OCI-LY1 (cell line): ENCODE data around the gene GPX7.

Experiments used
- H2AFZ ChIP-seq: fragments of 200-600 bp; sonication (generic), shearing (Covaris generic); 2 replicates; pipeline ENCODE4 v1.6.0; 2014; ENCODE audit warnings: antibody characterized with exemption, mild to moderate bottlenecking, low read length
- H3F3A ChIP-seq: fragments of 200-600 bp; sonication (generic), shearing (Covaris generic); 2 replicates; pipeline ENCODE4 v1.6.0; 2014; ENCODE audit warnings: mild to moderate bottlenecking, antibody characterized with exemption, low read length, moderate library complexity; ENCODE audit not compliant: insufficient read depth
- H3K27ac ChIP-seq: fragments of 200-600 bp; sonication (generic); 2 replicates; pipeline ENCODE4 v1.5.1; 2014; ENCODE audit warnings: low read length, mixed run types, mild to moderate bottlenecking, low read depth; ENCODE audit not compliant: poor library complexity, severe bottlenecking
- H3K27me3 ChIP-seq: fragments of 200-600 bp; sonication (generic); 2 replicates; pipeline ENCODE4 v1.6.0; 2014; ENCODE audit warnings: antibody characterized with exemption, mild to moderate bottlenecking, low read length, moderate library complexity; ENCODE audit not compliant: insufficient read depth
- H3K36me3 ChIP-seq: fragments of 200-600 bp; sonication (generic); 2 replicates; pipeline ENCODE4 v1.6.1; 2014; ENCODE audit warnings: mild to moderate bottlenecking, antibody characterized with exemption, low read length, moderate library complexity, mixed read lengths; ENCODE audit not compliant: insufficient read depth
- H3K4me1 ChIP-seq: fragments of 200-600 bp; sonication (generic); 2 replicates; pipeline ENCODE4 v1.5.1; 2014; ENCODE audit warnings: mild to moderate bottlenecking, low read length, moderate library complexity; ENCODE audit not compliant: insufficient read depth, severe bottlenecking
- H3K4me2 ChIP-seq: fragments of 200-600 bp; sonication (generic), shearing (Covaris generic); 2 replicates; pipeline ENCODE4 v1.6.1; 2014; ENCODE audit warnings: low read length
- H3K4me3 ChIP-seq: fragments of 200-600 bp; sonication (generic); 2 replicates; pipeline ENCODE4 v1.5.1; 2014; ENCODE audit warnings: low read length, low read depth, mild to moderate bottlenecking, mixed read lengths; ENCODE audit not compliant: poor library complexity, severe bottlenecking
- H3K79me2 ChIP-seq: fragments of 200-600 bp; shearing (Covaris generic); 2 replicates; pipeline ENCODE4 v1.6.1; 2016; ENCODE audit warnings: mixed run types, low read length, mixed read lengths; ENCODE audit not compliant: insufficient read depth
- H3K9ac ChIP-seq: fragments of 200-600 bp; sonication (generic), shearing (Covaris generic); 2 replicates; pipeline ENCODE4 v1.6.1; 2014; ENCODE audit warnings: mild to moderate bottlenecking, low read length, mixed read lengths
- H3K9me2 ChIP-seq: fragments of 200-600 bp; sonication (generic), shearing (Covaris generic); 2 replicates; pipeline ENCODE4 v1.6.1; 2014; ENCODE audit warnings: low read depth, mild to moderate bottlenecking, low read length, mixed read lengths
- H3K9me3 ChIP-seq: fragments of 200-600 bp; shearing (Covaris generic); 2 replicates; pipeline ENCODE4 v1.6.1; 2014; ENCODE audit warnings: low read length, mixed read lengths
- H4K20me1 ChIP-seq: fragments of 200-600 bp; sonication (generic), shearing (Covaris generic); 2 replicates; pipeline ENCODE4 v1.6.0; 2016; ENCODE audit warnings: mild to moderate bottlenecking, low read length; ENCODE audit not compliant: insufficient read depth
- CTCF ChIP-seq: fragments of 200-600 bp; sonication (generic), shearing (Covaris generic); IDR thresholded peaks from 2 replicates; pipeline ENCODE4 v1.5.1; 2017; ENCODE audit warnings: mild to moderate bottlenecking, antibody characterized with exemption, low read length, moderate library complexity, mixed read lengths
- EZH2 ChIP-seq: fragments of 200-600 bp; sonication (generic), shearing (Covaris generic); IDR thresholded peaks from 2 replicates; pipeline ENCODE4 v1.8.0; 2017; ENCODE audit warnings: borderline replicate concordance, mixed run types, mild to moderate bottlenecking, antibody characterized with exemption, low read length, moderate library complexity, mixed read lengths

Gene GPX7

DNA sequence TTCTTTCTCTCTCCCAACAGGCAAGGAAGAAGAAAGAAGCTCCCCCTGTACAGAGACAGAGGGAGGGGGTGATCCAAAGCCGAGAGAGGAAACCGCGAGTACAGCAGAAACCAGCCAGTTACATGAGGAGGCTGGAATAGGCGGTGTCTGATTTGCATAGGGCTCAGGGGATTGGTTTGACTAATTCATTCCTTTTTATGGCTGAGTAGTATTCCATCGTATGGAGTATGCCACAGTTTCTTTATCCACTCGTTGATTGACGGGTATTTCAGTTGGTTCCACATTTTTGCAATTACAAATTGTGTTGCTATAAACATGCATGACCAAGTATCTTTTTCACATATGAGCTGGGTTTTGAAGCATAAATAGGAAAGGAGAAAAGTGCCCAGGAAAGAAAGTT is 3.4 kb upstream of the GPX7 start:
- H4K20me1 ChIP-seq = no peaks in the 10 kb centered on the region
- H3K27me3 ChIP-seq = no peaks in the 10 kb centered on the region
- H2AFZ ChIP-seq = no peak overlapping the region
- no peaks in the 10 kb centered on the region for H3K79me2 ChIP-seq
- H3K9ac ChIP-seq = no peak overlapping the region
- peaks cover 25% of the 10 kb centered on the region for H3K4me1 ChIP-seq
- H3F3A ChIP-seq = no peaks in the 10 kb centered on the region
- H3K4me2 ChIP-seq = no peak overlapping the region
- TF ChIP-seq CTCF (no peak), EZH2 (no peak)
- no peaks in the 10 kb centered on the region for H3K9me3 ChIP-seq
- H3K36me3 ChIP-seq = no peaks in the 10 kb centered on the region
- H3K4me3 ChIP-seq = no peak overlapping the region
- no peak overlapping the region for H3K27ac ChIP-seq
- H3K9me2 ChIP-seq = no peaks in the 10 kb centered on the region

- Histone ChIP-seq H3K9me2 (no peaks in the 10 kb centered on the region), H3K4me3 (no peak overlapping the region), H3K9ac (no peak overlapping the region), H3K9me3 (no peaks in the 10 kb centered on the region), H2AFZ (no peak overlapping the region), H3K4me2 (no peak overlapping the region), H3K79me2 (no peaks in the 10 kb centered on the region), H3K4me1 (peaks cover 27% of the 10 kb centered on the region), H3K36me3 (no peaks in the 10 kb centered on the region), H3K27me3 (no peaks in the 10 kb centered on the region), H3F3A (no peaks in the 10 kb centered on the region), H4K20me1 (no peaks in the 10 kb centered on the region), H3K27ac (no peak overlapping the region)
- TF ChIP-seq CTCF = no peak
- TF ChIP-seq EZH2 = no peak
These were observed 2.9 kb upstream of the GPX7 start for GRCh38 chr1:52599236-52599635.

GRCh38 chr1:52600533-52601179 is 1.5 kb upstream of the GPX7 start:
- Histone ChIP-seq H3K79me2 (no peaks in the 10 kb centered on the region), H3K9me3 (no peaks in the 10 kb centered on the region), H3K9ac (no peak overlapping the region), H2AFZ (no peak overlapping the region), H3K9me2 (no peaks in the 10 kb centered on the region), H3K27me3 (no peaks in the 10 kb centered on the region), H3F3A (no peaks in the 10 kb centered on the region), H3K4me1 (peaks cover 36% of the 10 kb centered on the region), H4K20me1 (no peaks in the 10 kb centered on the region), H3K27ac (no peak overlapping the region), H3K4me2 (no peak overlapping the region), H3K36me3 (no peaks in the 10 kb centered on the region), H3K4me3 (no peak overlapping the region)
- TF ChIP-seq EZH2 = no peak
- TF ChIP-seq CTCF = no peak
